GM19328 (cell line): ENCODE measurements around the gene HLCS.

ENCODE experiments used
- ATAC-seq: cut with Tn5 transposase; IDR thresholded peaks from one replicate; pipeline ENCODE4 v1.9.1; 2021; ENCODE audit warnings: mild to moderate bottlenecking, moderate library complexity; ENCODE audit not compliant: unreplicated experiment

The HLCS gene

DNA sequence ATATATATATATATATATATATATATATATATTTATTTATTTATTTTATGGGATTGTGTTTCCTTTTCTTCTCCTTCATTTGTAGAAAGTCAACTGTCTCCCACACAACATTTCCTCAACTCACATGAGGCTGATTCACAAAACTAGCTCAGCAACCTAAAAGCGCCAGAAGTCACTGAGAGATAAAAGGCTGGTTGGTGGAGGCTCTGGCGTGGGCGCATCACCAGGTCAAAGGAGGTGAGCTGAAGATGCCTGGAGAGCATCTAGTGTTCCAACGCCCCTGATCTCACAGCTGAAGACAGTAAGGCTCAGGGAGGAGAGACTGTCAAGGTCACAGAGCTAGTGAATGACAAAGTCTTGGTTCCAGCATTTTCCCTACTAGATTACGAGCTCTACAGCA lies 78.0 kb downstream of the HLCS start:
- ATAC-seq: no peak

DNA sequence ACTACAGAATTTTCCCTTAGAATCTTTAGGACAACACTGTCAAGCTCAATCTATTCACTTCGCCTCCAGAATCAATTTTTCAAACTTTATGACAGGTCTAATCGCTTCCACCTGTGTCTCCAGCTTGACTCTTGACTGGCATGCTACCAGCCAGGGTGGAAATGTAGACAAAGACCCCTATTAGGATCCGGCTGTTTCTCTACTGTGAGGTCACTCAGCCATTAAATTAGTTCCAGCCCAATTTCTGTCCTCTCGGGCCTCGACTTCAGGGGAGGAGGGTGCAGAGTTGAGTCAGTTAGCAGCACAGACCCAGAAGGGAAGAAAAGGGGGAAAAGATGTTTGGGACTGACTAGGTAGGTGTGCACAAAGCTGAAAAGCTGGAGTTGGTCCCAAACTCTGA lies 78.5 kb downstream of the HLCS start:
- ATAC-seq: no peak

DNA sequence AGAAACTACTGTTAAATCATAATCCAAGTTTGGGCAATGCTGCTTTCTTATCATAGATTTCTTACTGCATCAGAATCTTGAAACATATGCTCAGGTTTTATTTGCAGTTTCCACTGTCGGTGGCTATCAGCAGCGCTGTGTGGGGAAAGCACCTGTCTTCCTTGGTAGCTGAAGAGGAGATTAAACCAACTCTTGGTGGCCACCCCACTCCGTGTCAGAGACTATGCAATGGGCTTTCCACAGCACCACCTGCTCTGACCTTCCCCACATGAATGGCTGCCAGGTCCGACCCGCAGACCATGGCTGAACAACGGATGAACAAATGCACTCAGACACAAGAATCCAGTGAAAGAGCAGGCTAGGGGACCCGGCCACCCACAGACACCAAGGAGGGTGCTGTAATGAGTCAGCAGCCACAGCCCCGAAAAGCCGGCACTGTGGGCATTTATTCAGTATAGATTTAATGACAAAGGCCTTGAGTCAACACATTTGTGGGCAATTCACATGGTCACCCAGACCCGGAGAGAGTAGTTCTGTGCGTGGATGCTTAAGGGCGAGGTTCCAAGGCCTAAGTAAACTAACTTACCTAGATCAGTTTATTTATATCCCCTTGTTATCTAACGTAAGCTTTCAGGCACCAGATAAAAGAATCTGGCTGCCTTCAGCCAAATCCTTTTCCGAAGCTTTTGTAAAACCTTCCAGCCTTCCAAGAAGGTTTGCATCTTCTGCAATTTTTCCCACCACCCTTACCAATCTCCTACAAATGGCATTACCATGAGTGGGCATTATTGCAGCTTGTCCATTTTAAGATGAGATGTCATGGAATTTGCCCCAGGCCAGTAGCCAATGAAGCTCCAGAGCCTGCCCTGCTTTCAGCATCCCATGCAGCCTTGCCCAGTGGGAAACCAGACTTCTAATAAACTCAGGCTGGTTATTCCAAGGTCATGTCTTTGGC lies 82.7 kb downstream of the HLCS start:
- ATAC-seq: no peak

DNA sequence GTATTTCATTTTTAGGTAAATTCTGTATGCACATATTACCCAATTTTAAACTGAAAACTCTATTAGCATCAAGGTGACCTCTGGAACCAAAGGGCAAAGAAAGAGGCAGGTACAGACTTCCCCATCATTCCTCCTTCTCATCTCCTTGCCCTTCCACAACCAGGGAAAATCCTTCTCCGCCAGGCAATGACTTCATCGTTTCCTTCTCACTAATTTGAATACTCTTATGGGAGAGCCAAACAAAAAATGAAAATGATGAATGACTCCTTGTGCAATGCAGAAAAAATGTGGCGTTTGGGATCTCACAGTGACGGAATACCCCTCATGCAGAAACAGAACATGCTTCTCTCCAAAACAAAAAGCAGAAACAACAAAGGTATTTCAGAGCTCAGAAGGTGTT lies 83.7 kb downstream of the HLCS start:
- ATAC-seq: no peak

GRCh38 chr21:36881228-36881627 lies 85.2 kb downstream of the HLCS start:
- ATAC-seq: no peak

GRCh38 chr21:36879827-36880226 lies 86.6 kb downstream of the HLCS start:
- ATAC-seq: no peak

GRCh38 chr21:36877741-36878140 lies 88.7 kb downstream of the HLCS start:
- ATAC-seq: no peak

- ATAC-seq: no peak
Measured at GRCh38 chr21:36874665-36875064, 91.8 kb downstream of the HLCS start.

DNA sequence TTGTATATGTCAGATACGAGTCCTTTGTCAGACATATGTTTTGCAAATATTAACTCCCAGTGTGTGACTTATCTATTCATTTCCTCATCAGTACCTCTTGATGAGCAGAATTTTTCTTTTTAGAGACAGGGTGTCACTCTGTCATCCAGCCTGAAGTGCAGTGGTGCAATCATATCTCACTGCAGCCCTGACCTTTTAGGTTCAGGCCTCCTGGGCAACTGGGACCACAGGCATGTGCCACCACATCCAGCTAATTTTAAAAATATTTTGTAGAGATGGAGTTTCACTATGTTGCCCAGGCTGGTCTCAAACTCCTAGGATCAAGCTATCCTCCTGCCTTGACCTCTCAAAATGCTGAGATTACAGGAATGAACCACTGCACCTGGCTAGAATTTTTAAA lies 93.0 kb downstream of the HLCS start:
- ATAC-seq: no peak

- ATAC-seq: no peak
Measured at GRCh38 chr21:36867291-36867905, 99.1 kb downstream of the HLCS start.

DNA sequence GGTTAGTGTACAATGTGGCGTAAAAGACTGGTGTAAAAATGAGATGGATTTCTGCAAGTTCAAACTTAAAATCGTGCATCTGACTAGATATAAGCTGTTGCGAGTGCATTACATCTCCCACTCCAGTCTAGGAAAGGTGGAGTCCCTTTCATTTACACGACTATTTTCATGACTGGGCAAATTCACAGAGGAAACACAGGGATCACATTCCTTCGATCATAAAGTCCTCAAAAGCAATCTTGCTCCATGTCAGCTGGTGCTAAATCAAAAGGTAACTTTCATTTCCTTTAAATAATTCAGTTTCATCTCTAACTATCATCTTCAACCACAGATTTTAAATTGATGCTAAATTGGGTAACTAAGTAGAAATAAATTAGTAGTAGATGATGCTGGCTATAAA lies 100.0 kb downstream of the HLCS start:
- no peak for ATAC-seq

- ATAC-seq: no peak
Measured at GRCh38 chr21:36864974-36865373, 101.5 kb downstream of the HLCS start.

- no peak for ATAC-seq
Measured at GRCh38 chr21:36863260-36863659, 103.2 kb downstream of the HLCS start.

DNA sequence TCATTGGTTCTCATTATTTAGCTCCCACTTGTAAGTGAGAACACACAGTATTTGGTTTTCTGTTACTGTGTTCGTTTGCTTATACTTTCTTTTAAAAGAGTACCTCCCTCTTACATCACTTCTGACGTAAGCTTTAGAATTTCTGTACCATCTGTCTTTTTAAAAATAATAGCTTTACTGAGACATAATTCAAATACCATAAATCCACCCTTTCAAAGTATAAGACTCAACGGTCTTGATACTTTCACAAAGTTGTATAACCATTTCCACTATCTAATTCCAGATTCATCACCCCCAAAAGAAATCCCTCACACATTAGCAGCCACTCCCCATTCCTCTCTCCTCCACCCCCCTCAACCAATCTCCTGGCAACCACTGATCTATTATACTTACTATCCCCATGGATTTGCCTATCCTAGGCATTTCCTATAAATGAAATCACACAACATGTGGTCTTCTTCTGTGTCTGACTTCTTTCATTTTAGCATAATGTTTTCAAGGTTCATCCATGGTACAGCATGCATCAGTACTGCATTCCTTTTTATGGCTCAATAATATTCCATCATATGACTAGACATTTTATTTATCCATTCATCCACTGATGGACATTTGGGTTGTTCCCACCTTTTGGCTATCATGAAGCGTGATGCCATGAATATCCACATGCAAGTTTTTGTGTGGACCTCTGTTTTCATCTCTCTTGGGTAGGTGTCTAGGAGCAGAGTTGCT lies 104.7 kb downstream of the HLCS start:
- no peak for ATAC-seq

DNA sequence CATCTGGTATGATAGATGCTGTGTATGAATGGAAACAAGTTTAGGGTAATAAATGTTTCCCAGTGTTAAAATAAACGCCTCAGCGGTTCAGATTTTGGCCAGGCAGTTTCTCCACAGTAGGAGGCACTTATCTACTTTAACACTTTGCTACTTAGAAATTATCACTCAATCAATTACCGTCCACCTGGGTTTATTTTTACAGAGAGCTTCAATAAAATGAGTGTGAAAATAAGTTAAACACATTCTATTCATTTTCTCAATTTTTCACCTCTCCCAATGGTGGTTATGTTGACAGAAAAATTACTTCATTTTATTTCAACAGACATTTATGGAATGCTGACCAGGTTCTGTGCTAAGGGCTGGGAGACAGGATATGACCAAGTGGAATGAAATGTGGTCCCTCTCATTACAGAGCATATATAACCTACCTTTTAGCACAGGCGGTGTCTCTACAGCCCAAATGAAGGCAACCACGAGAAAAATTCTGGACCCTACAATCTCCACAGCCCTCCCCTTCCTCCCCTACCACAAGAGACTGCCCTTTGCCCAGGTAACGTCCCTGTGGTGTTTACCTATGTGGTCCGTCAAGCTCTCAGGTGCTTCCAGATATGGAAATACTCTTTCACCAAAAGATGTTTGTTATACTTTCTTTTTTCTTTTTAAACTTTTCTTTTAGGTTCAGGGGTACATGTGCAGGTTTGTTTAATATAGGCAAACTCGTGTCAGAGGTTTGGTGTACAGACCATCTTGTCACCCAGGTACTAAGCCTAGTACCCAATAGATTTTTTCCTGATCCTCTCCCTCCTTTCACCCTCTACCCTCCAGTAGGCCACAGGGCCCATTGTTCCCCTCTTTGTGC lies 105.5 kb downstream of the HLCS start:
- ATAC-seq: no peak

DNA sequence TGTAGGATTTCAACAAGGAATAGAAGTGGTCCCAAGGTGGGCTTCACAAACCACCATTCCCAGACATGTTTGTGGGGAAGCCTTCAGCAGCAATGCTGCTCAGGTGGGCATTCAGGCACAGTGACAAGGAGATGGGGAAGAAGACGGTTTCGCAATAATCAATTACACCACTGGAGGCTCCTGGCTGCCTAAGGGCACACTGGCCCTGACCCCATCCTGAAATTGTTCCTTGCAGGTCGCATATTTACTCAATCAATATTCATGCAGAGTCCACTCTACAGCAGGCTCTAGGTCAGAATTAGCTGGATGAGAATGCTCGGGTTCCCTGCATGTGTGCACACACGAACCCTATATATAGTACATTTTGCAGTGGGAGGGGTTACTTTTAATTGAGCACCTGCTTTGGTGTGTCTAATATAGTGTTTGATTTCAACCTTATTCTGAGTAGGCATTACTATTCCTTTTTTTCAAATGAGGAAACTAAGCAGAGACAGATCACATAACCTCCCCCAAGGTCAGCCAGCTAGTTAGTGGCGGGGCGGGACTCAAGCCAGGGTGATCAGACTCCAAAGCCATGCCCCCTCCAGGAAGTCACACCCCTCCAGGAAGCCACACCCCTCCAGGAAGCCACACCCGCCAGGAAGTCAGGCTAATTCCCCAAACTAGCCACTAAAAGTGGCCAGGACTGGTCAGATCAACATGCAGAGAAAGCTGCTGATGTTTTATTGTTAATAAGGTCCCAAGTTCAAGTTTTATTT lies 106.5 kb downstream of the HLCS start:
- no peak for ATAC-seq

DNA sequence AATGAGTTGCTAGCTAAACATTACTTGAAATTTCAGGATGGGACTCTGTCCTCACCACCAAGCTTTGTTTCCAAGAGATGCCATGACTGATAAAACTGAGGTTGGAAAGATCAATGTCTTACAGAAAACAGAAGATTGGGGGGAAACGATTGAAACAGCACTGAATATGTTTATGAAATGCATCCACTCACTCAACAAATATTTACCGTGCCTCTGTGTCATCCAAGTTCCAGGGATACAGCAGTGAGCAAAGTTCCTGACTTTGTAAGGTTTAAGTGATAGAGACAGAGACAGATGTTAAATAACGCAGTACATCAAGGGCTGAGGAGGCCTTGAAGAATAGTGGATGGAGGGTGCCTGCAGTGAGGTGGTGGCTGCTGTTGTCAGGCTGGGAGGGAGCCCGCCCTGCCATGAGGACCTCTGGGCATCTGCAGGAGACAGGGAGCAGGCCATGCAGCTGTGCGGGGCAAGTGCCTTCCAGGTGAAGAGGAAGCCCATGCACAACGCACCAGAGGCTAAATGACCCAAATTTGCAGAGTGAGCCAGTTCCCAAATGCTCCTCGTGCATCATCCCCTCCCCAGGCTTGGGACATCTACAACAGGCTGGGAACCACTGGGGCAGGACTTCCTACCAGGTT lies 108.0 kb downstream of the HLCS start:
- ATAC-seq: no peak

GRCh38 chr21:36856643-36857042 lies 109.8 kb downstream of the HLCS start:
- no peak for ATAC-seq

GRCh38 chr21:36854391-36854790 lies 112.1 kb downstream of the HLCS start:
- no peak for ATAC-seq

DNA sequence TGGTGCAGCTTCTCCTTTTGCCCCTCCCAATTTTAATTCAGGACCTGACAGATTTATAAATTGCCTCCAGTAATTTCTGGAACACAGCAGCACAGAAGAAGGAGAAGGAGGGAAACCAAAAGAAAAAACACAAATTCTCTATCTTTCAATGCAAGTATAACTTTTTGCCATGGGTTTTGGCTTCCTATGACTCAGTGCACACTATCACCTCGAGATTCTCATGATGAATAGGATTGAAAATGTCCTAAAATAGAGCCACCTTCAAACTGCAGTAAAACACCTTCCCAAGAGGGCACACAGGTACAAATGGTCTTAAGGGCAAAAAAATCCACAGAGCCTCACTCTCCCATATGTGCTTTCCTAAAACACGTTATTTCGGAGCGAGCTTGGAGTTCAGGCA lies 113.6 kb downstream of the HLCS start:
- no peak for ATAC-seq
